ENCODE measurements around the gene OTUB1.
A peak's percentile ranks its signal among the peaks of the same experiment; 100 is the strongest.
"Not testable (repeated sequence)": the region's sequence is repeated elsewhere in the genome, so short reads cannot be mapped to it uniquely, and the experiment has no call there.

OTUB1 gene

GRCh38 chr11:63986156-63986931 lies at the start of gene OTUB1:
OTUB1 (plus strand) TSS chr11:63986438; CDS start chr11:63986457, 19 bp downstream.
- peak; percentile 95 for DNase-seq

- peak; percentile 72 for DNase-seq
Observed at GRCh38 chr11:63937713-63938478, 48.3 kb upstream of the OTUB1 start.

GRCh38 chr11:63938479-63939396 lies 47.5 kb upstream of the OTUB1 start, which contains the start of gene NAA40:
NAA40 (plus strand) TSS chr11:63939002; CDS start chr11:63939097, 95 bp downstream.
- peak; percentile 98 for DNase-seq

- peak; percentile 34 for DNase-seq
Observed at GRCh38 chr11:63939397-63939891, 46.8 kb upstream of the OTUB1 start.

GRCh38 chr11:63940786-63941185 lies 45.5 kb upstream of the OTUB1 start:
- DNase-seq, result peak; percentile 40

GRCh38 chr11:63941901-63942300 lies 44.3 kb upstream of the OTUB1 start:
- DNase-seq, result no peak

- no peak for DNase-seq
Observed at GRCh38 chr11:63942803-63943202, 43.4 kb upstream of the OTUB1 start.

GRCh38 chr11:63944987-63945386 lies 41.3 kb upstream of the OTUB1 start:
- peak; percentile 40 for DNase-seq

- peak; percentile 79 for DNase-seq
Observed at GRCh38 chr11:63945477-63946163, 40.6 kb upstream of the OTUB1 start.

- DNase-seq, result peak; percentile 81
Observed at GRCh38 chr11:63951779-63952536, 34.3 kb upstream of the OTUB1 start.

- no peak for DNase-seq
Observed at GRCh38 chr11:63952570-63952969, 33.7 kb upstream of the OTUB1 start.

GRCh38 chr11:63958008-63958407 lies 28.2 kb upstream of the OTUB1 start:
- peak; percentile 78 for DNase-seq

GRCh38 chr11:63961608-63962412 lies 24.4 kb upstream of the OTUB1 start:
- DNase-seq, result peak; percentile 35

- DNase-seq, result not testable (repeated sequence)
Observed at GRCh38 chr11:63963895-63964294, 22.3 kb upstream of the OTUB1 start.

- DNase-seq, result no peak
Observed at GRCh38 chr11:63966444-63966843, 19.8 kb upstream of the OTUB1 start.

- peak; percentile 64 for DNase-seq
Observed at GRCh38 chr11:63969461-63969860, 16.8 kb upstream of the OTUB1 start.

- peak; percentile 48 for DNase-seq
Observed at GRCh38 chr11:63970902-63971301, 15.3 kb upstream of the OTUB1 start.

- not testable (repeated sequence) for DNase-seq
Observed at GRCh38 chr11:63973912-63974258, 12.4 kb upstream of the OTUB1 start.

GRCh38 chr11:63974259-63975143 lies 11.7 kb upstream of the OTUB1 start, which contains the start of gene COX8A:
COX8A (plus strand) TSS chr11:63974620; CDS start chr11:63974681, 61 bp downstream.
- DNase-seq, result peak; percentile 100

All from hematopoietic multipotent progenitor cell treated with erythropoietin and hydrocortisone succinate and interleukin-3 and kit ligand, for 6 days (in vitro differentiated cells).